Measurements from ENCODE around the gene PCDHA1. TPM values are rescaled to one million over a fixed set of nuclear protein-coding genes. Genes with fewer than 3 reads are reported as not detected.

The PCDHA1 gene
- total and polyA plus RNA-seq, 2 experiments from 2014 or later, result 0.81 to 1.6 TPM

GRCh38 chr5:140791089-140791488 lies 5.1 kb downstream of the PCDHA1 start (continued):
- no peak for TF ChIP-seq ZNF462 (CRISPR knock-in tag; IDR thresholded peaks at IDR 0.05)
- TF ChIP-seq REST (IDR thresholded peaks at IDR 0.05; ENCODE audit: unreplicated experiment), result no peak
- no peak for TF ChIP-seq ZNF114 (CRISPR knock-in tag; IDR thresholded peaks at IDR 0.05)
- no peak for TF ChIP-seq CTCF (conservative IDR thresholded peaks at IDR 0.05; ENCODE audit: low read depth in 2 of 2)
- no peak for TF ChIP-seq NANOG (IDR thresholded peaks at IDR 0.05; ENCODE audit: borderline replicate concordance)
